Uterine smooth muscle cell (primary cell): ENCODE data around the gene LMO2. TPM values are rescaled to one million over a fixed set of nuclear protein-coding genes. Genes with fewer than 3 reads are reported as not detected.

Experiments used
- total RNA-seq: library from RNA; depleted of rRNA; stranded (reverse); fragments of >200 nt; gene quantifications from 2 replicates; pipeline ENCODE4 v1.2.3, GENCODE V29; 2014

Gene LMO2
- total RNA-seq: 0.22 TPM in 1 of 2 replicates, not detected in the other

DNA sequence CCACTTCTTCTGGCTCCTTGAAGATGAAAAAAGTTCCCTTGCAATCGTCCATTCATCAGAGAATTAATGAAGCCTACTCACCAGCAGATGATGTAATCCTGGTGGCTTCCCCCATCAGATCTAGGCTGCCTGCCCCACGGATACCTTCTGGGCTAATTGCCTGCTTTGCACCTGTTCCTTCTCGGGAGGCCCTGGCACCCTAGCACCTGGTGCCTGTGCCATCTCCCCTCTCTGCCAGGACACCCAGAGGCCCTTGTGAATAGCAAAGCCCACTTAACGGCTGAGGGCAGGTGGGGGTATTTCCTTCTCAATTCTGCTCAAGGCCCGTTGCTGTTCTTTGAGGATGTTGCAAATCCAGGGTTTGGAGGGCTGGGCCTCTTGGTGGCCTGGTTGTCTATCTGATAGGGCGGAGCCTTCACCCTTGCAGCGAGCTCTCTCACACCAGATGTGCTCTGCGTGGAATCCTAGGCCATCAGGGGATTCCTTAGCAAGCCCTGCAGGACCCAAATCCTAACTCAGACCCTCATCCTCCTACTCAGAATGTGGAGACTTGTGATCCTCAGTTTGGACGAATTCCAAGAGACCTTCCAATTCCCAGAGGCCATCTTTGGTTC, at the start of gene LMO2:
Gene LMO2, minus strand, starts transcription at position 363 of the 614 bp plus-strand sequence. CDS start 22,360 bp downstream, outside the sequence.

Other genes with a start within 250 kb of the LMO2 start
- gene C11orf91, start 191.2 kb downstream of the LMO2 start, total RNA-seq: not detected in 2 replicates
- 431 and 609 TPM in 2 replicates for gene CD59, start 155.7 kb downstream of the LMO2 start, total RNA-seq
- 42.2 and 59.9 TPM in 2 replicates for gene FBXO3, start 117.6 kb downstream of the LMO2 start, total RNA-seq
- 173 and 215 TPM in 2 replicates for gene CAPRIN1, start 159.7 kb upstream of the LMO2 start, total RNA-seq
- 16.7 and 19.3 TPM in 2 replicates for gene NAT10, start 213.6 kb upstream of the LMO2 start, total RNA-seq